Neural cell (in vitro differentiated cells): Measurements from ENCODE around the gene MIER1. TPM values are rescaled to one million over a fixed set of nuclear protein-coding genes. Genes with fewer than 3 reads are reported as not detected.

ENCODE experiments used
- H2AFZ ChIP-seq: fragments of 200-600, 300-800 bp; sonication (generic), shearing (Covaris generic); 2 replicates; pipeline ENCODE4 v1.6.0; 2014; ENCODE audit warnings: low read depth, mild to moderate bottlenecking, antibody characterized with exemption, low read length, moderate library complexity
- H3F3A ChIP-seq: fragments of 200-600 bp; shearing (Covaris generic); 2 replicates; pipeline ENCODE4 v1.6.1; 2016; ENCODE audit warnings: mild to moderate bottlenecking, moderate library complexity, mixed read lengths, antibody characterized with exemption, low read length; ENCODE audit not compliant: insufficient read depth, poor library complexity, severe bottlenecking
- H3K27ac ChIP-seq: fragments of 200-600, 300-800 bp; sonication (generic), shearing (Covaris generic); 2 replicates; pipeline ENCODE4 v1.5.1; 2014; ENCODE audit warnings: mild to moderate bottlenecking, low read length, moderate library complexity
- H3K27me3 ChIP-seq: fragments of 300-800, 200-600 bp; sonication (generic), shearing (Covaris generic); 2 replicates; pipeline ENCODE4 v1.6.0; 2014; ENCODE audit warnings: mild to moderate bottlenecking, low read depth, low read length, moderate library complexity; ENCODE audit not compliant: insufficient read depth
- H3K36me3 ChIP-seq: fragments of 300-800, 200-600 bp; sonication (generic), shearing (Covaris generic); 2 replicates; pipeline ENCODE4 v1.5.1; 2014; ENCODE audit warnings: mild to moderate bottlenecking, antibody characterized with exemption, low read length, moderate library complexity; ENCODE audit not compliant: insufficient read depth
- H3K4me2 ChIP-seq: fragments of 300-800, 200-600 bp; sonication (generic), shearing (Covaris generic); 2 replicates; pipeline ENCODE4 v1.6.0; 2014; ENCODE audit warnings: mild to moderate bottlenecking, low read length
- H3K4me3 ChIP-seq: fragments of 300-800, 200-600 bp; sonication (generic), shearing (Covaris generic); 2 replicates; pipeline ENCODE4 v1.5.1; 2014; ENCODE audit warnings: mild to moderate bottlenecking, low read length, moderate library complexity
- H3K79me2 ChIP-seq: fragments of 200-600 bp; shearing (Covaris generic); replicated peaks from 2 replicates; pipeline ENCODE4 v1.6.0; 2014; ENCODE audit warnings: mild to moderate bottlenecking, low read length, moderate library complexity; ENCODE audit not compliant: insufficient read depth
- H3K9ac ChIP-seq: fragments of 300-800, 200-600 bp; sonication (generic), shearing (Covaris generic); 2 replicates; pipeline ENCODE4 v1.6.1; 2016; ENCODE audit warnings: mild to moderate bottlenecking, low read length, mixed read lengths
- H3K9me2 ChIP-seq: fragments of 200-600 bp; shearing (Covaris generic); 2 replicates; pipeline ENCODE4 v1.6.1; 2016; ENCODE audit warnings: mild to moderate bottlenecking, low read length, mixed read lengths; ENCODE audit not compliant: insufficient read depth
- H3K9me3 ChIP-seq: fragments of 200-600, 300-800 bp; sonication (generic), shearing (Covaris generic); 2 replicates; pipeline ENCODE4 v1.6.1; 2016; ENCODE audit warnings: mild to moderate bottlenecking, mixed run types, low read length, moderate library complexity, mixed read lengths
- H4K20me1 ChIP-seq: fragments of 200-600 bp; shearing (Covaris generic); 2 replicates; pipeline ENCODE4 v1.6.1; 2016; ENCODE audit warnings: mild to moderate bottlenecking, mixed run types; ENCODE audit not compliant: insufficient read depth
- EP300 ChIP-seq: fragments of 450-650 bp; conservative IDR thresholded peaks from 2 replicates; pipeline ENCODE4 v1.6.1; 2014; ENCODE audit warnings: antibody characterized with exemption, mild to moderate bottlenecking, moderate library complexity; ENCODE audit not compliant: poor library complexity, severe bottlenecking
- EZH2 ChIP-seq: fragments of 200-600, 300-800 bp; shearing (Covaris generic), sonication (generic); IDR thresholded peaks from 2 replicates; pipeline ENCODE4 v1.6.1; 2014; ENCODE audit warnings: antibody characterized with exemption, low read length, borderline replicate concordance, mild to moderate bottlenecking; ENCODE audit not compliant: insufficient read depth, poor library complexity, severe bottlenecking
- MXI1 ChIP-seq: fragments of 450-650 bp; conservative IDR thresholded peaks from 2 replicates; pipeline ENCODE4 v1.6.1; 2014; ENCODE audit warnings: antibody characterized with exemption, mild to moderate bottlenecking; ENCODE audit not compliant: poor library complexity, severe bottlenecking
- POLR2AphosphoS5 ChIP-seq: IDR thresholded peaks from 2 replicates; pipeline ENCODE4 v1.6.1; 2012
- RAD21 ChIP-seq: fragments of 450-650 bp; conservative IDR thresholded peaks from 2 replicates; pipeline ENCODE4 v1.6.1; 2014; ENCODE audit warnings: antibody characterized with exemption, mild to moderate bottlenecking, moderate library complexity
- SMC3 ChIP-seq: fragments of 450-650 bp; conservative IDR thresholded peaks from 2 replicates; pipeline ENCODE4 v1.6.1; 2014; ENCODE audit warnings: antibody characterized with exemption, mild to moderate bottlenecking, moderate library complexity; ENCODE audit not compliant: poor library complexity
- TAF1 ChIP-seq: IDR thresholded peaks from 2 replicates; pipeline ENCODE4 v1.6.1; 2012; ENCODE audit warnings: low read depth
- polyA plus RNA-seq: library from polyadenylated mRNA; depleted of rRNA; stranded (reverse); fragments of >200 nt; gene quantifications from 2 replicates; pipeline ENCODE4 v1.2.3, GENCODE V29; 2014
- TF ChIP-seq, protein P1 (sequence below): fragments of 450-650 bp; IDR thresholded peaks from 2 replicates; pipeline ENCODE4 v1.5.1; 2014; ENCODE audit warnings: antibody characterized with exemption, mild to moderate bottlenecking, moderate library complexity; ENCODE audit not compliant: poor library complexity, severe bottlenecking
- TF ChIP-seq, protein P2 (sequence below): IDR thresholded peaks from 2 replicates; pipeline ENCODE4 v1.6.1; 2012; ENCODE audit warnings: borderline replicate concordance

Gene MIER1
- polyA plus RNA-seq, 1 donor from 2014 or later = 16.1 TPM

DNA sequence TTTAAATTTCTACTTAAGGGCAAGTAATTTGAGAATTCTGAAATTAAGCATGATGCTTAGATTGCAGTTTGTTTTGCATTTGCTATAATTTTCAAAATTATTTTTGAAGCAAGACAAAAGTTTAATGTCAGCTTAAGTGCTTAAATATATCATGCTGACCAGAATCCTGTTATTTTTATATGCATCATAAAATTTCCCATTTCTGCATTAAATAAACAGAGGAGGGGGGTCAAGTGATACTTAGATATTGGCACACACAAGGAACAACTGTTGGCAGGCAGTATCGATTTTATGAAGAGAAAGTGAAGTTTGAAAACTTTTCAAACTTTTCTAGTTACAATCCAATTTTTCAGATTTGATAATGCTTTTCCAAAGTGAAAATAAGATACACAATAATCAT is 61.0 kb downstream of the MIER1 start:
- Histone ChIP-seq H3K9me2 (no peaks in the 10 kb centered on the region), H3K9ac (no peak overlapping the region), H3K36me3 (no peaks in the 10 kb centered on the region), H3K4me3 (no peak overlapping the region), H3K27me3 (no peaks in the 10 kb centered on the region), H2AFZ (no peak overlapping the region), H3K9me3 (no peaks in the 10 kb centered on the region), H3K4me2 (no peak overlapping the region), H3F3A (no peaks in the 10 kb centered on the region), H3K79me2 (no peaks in the 10 kb centered on the region), H3K27ac (no peak overlapping the region), H4K20me1 (no peaks in the 10 kb centered on the region)
- TF ChIP-seq RAD21 (no peak), EP300 (no peak), POLR2AphosphoS5 (no peak), EZH2 (no peak), TAF1 (no peak), SMC3 (no peak), MXI1 (no peak)
- TF ChIP-seq, protein P1, sequence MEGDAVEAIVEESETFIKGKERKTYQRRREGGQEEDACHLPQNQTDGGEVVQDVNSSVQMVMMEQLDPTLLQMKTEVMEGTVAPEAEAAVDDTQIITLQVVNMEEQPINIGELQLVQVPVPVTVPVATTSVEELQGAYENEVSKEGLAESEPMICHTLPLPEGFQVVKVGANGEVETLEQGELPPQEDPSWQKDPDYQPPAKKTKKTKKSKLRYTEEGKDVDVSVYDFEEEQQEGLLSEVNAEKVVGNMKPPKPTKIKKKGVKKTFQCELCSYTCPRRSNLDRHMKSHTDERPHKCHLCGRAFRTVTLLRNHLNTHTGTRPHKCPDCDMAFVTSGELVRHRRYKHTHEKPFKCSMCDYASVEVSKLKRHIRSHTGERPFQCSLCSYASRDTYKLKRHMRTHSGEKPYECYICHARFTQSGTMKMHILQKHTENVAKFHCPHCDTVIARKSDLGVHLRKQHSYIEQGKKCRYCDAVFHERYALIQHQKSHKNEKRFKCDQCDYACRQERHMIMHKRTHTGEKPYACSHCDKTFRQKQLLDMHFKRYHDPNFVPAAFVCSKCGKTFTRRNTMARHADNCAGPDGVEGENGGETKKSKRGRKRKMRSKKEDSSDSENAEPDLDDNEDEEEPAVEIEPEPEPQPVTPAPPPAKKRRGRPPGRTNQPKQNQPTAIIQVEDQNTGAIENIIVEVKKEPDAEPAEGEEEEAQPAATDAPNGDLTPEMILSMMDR = no peak
- TF ChIP-seq, protein P2, sequence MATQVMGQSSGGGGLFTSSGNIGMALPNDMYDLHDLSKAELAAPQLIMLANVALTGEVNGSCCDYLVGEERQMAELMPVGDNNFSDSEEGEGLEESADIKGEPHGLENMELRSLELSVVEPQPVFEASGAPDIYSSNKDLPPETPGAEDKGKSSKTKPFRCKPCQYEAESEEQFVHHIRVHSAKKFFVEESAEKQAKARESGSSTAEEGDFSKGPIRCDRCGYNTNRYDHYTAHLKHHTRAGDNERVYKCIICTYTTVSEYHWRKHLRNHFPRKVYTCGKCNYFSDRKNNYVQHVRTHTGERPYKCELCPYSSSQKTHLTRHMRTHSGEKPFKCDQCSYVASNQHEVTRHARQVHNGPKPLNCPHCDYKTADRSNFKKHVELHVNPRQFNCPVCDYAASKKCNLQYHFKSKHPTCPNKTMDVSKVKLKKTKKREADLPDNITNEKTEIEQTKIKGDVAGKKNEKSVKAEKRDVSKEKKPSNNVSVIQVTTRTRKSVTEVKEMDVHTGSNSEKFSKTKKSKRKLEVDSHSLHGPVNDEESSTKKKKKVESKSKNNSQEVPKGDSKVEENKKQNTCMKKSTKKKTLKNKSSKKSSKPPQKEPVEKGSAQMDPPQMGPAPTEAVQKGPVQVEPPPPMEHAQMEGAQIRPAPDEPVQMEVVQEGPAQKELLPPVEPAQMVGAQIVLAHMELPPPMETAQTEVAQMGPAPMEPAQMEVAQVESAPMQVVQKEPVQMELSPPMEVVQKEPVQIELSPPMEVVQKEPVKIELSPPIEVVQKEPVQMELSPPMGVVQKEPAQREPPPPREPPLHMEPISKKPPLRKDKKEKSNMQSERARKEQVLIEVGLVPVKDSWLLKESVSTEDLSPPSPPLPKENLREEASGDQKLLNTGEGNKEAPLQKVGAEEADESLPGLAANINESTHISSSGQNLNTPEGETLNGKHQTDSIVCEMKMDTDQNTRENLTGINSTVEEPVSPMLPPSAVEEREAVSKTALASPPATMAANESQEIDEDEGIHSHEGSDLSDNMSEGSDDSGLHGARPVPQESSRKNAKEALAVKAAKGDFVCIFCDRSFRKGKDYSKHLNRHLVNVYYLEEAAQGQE = no peak

DNA sequence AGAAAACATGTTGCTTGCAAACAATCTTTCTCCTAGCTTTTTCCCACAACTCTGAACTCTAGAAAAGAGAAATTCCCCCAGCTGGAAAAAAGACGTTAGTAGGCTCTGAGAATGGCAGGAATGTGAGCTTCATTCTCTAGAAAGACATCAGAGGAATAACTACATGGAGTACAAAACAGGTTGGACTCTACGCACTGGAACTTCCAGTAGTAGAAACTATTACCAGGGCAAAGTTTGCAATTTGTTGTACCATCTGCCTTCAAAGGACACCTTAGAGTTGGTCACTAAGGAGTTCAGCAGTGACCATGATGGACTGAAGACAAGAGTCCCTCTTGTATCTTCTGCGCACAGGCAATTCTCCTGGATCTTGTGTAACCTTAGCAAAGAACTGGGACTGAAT is 68.3 kb downstream of the MIER1 start:
- no peaks in the 10 kb centered on the region for H3K79me2 ChIP-seq
- H2AFZ ChIP-seq = no peak overlapping the region
- no peak overlapping the region for H3K27ac ChIP-seq
- H3K36me3 ChIP-seq = no peaks in the 10 kb centered on the region
- H3K9me3 ChIP-seq = no peaks in the 10 kb centered on the region
- no peaks in the 10 kb centered on the region for H3K9me2 ChIP-seq
- no peaks in the 10 kb centered on the region for H3F3A ChIP-seq
- no peaks in the 10 kb centered on the region for H3K27me3 ChIP-seq
- H3K4me2 ChIP-seq = no peak overlapping the region
- TF ChIP-seq POLR2AphosphoS5 (no peak), TAF1 (no peak), EZH2 (no peak), EP300 (no peak), MXI1 (no peak), RAD21 (no peak), SMC3 (no peak)
- TF ChIP-seq, protein P1 = no peak
- TF ChIP-seq, protein P2 = no peak
- no peak overlapping the region for H3K9ac ChIP-seq
- no peak overlapping the region for H3K4me3 ChIP-seq
- no peaks in the 10 kb centered on the region for H4K20me1 ChIP-seq
